K562 (cell line): Measurements from ENCODE around the gene KCNK2. TPM values are rescaled to one million over a fixed set of nuclear protein-coding genes. Genes with fewer than 3 reads are reported as not detected.

ENCODE experiments used
- ATAC-seq: fragments of 200-7000 bp; cut with Tn5 transposase; 3 replicates; pipeline ENCODE4 v1.9.1; 2020; ENCODE audit warnings: moderate library complexity
- BruUV-seq: library from RNA; stranded (reverse); fragments of 400-500 nt; replicated peaks from 2 replicates; lab custom pipeline; 2021; lab: Mats Ljungman, UMichigan
- CTCF ChIA-PET: fragments of 300-600 bp; formaldehyde crosslinking; extraction: SDS; loops from one replicate; lab custom pipeline; 2021; ENCODE audit warnings: low intra/inter-chr PET ratio; lab: Yijun Ruan, JAX
- POLR2A ChIA-PET: fragments of 300-600, 350-650 bp; sonication (Branson Sonifier 250); formaldehyde crosslinking; extraction: SDS; loops from one replicate; lab custom pipeline; 2021; ENCODE audit warnings: antibody characterized with exemption, inconsistent platforms; lab: Yijun Ruan, JAX
- DNase-seq, 4 experiments: peaks; one replicate each; pipeline versions ENCODE4 v3.0.0 to v3.0.0-alpha.2; 2011 to 2018; ENCODE audit warnings: low spot score in 3 of 4, mixed read lengths in 3 of 4; ENCODE audit errors: extremely low read depth in 1 of 4
- FAIRE-seq: peaks from 2 replicates; lab custom pipeline; 2011; peaks lifted over from hg19 to GRCh38; lab: Jason Lieb, UNC
- H2AFZ ChIP-seq: 2 replicates; pipeline ENCODE4 v1.6.0; 2011; ENCODE audit warnings: low read depth, low read length, control low read depth, inconsistent platforms
- H3K27ac ChIP-seq: fragments of 200-600 bp; 3 replicates; pipeline ENCODE4 v1.8.0; 2011; ENCODE audit warnings: low read depth, mild to moderate bottlenecking, control low read depth, inconsistent platforms, low read length, moderate library complexity, mixed read lengths; ENCODE audit errors: extremely low read depth
- H3K27me3 ChIP-seq, 2 experiments: fragments of 300-600 bp in 1 of 2; 2 replicates in 1 of 2; 3 replicates in 1 of 2; pipeline versions ENCODE4 v1.6.0 to v1.8.0; 2011; ENCODE audit warnings: inconsistent platforms in 2 of 2, low read length in 2 of 2, mild to moderate bottlenecking in 1 of 2, mixed read lengths in 1 of 2, moderate library complexity in 1 of 2; ENCODE audit not compliant: control insufficient read depth in 2 of 2, insufficient read depth in 2 of 2
- H3K36me3 ChIP-seq: fragments of 300-600 bp; 3 replicates; pipeline ENCODE4 v1.8.0; 2011; ENCODE audit warnings: mild to moderate bottlenecking, low read length, inconsistent platforms; ENCODE audit not compliant: control insufficient read depth, insufficient read depth
- H3K4me1 ChIP-seq, 2 experiments: fragments of 200-600 bp in 1 of 2; replicated peaks in 1 of 2; 2 replicates in 1 of 2; 3 replicates in 1 of 2; pipeline versions ENCODE4 v1.5.1 to v1.8.0; 2011; ENCODE audit warnings: inconsistent platforms in 2 of 2, low read length in 2 of 2, mild to moderate bottlenecking in 1 of 2, mixed read lengths in 1 of 2, moderate library complexity in 1 of 2; ENCODE audit not compliant: control insufficient read depth in 2 of 2, insufficient read depth in 2 of 2
- H3K4me2 ChIP-seq: 2 replicates; pipeline ENCODE4 v1.6.1; 2011; ENCODE audit warnings: low read length, control low read depth, inconsistent platforms, mixed read lengths; ENCODE audit not compliant: insufficient read depth
- H3K4me3 ChIP-seq: fragments of 200-600 bp; sonication (generic), shearing (Covaris generic); 2 replicates; pipeline ENCODE4 v1.5.1; 2016; ENCODE audit warnings: control low read depth, inconsistent platforms
- H3K79me2 ChIP-seq: fragments of 200-600 bp; 3 replicates; pipeline ENCODE4 v1.8.0; 2011; ENCODE audit warnings: low read length, inconsistent platforms; ENCODE audit not compliant: control insufficient read depth, insufficient read depth
- H3K9ac ChIP-seq, 2 experiments: 2 replicates each; pipeline versions ENCODE4 v1.6.0 to v1.6.1; 2011; ENCODE audit warnings: low read depth in 2 of 2, low read length in 2 of 2, control low read depth in 1 of 2, inconsistent platforms in 1 of 2, mild to moderate bottlenecking in 1 of 2, mixed read lengths in 1 of 2; ENCODE audit not compliant: insufficient read depth in 1 of 2
- H3K9me1 ChIP-seq: one replicate; pipeline ENCODE4 v1.6.0; 2011; ENCODE audit warnings: inconsistent platforms, mild to moderate bottlenecking, low read length, moderate library complexity; ENCODE audit not compliant: control insufficient read depth, insufficient read depth
- H3K9me3 ChIP-seq: replicated peaks from 2 replicates; pipeline ENCODE4 v1.5.1; 2011; ENCODE audit warnings: low read depth, low read length, inconsistent platforms; ENCODE audit not compliant: control insufficient read depth, insufficient read depth
- H4K20me1 ChIP-seq: replicated peaks from 2 replicates; pipeline ENCODE4 v1.6.1; 2011; ENCODE audit warnings: low read length, inconsistent platforms, mixed read lengths; ENCODE audit not compliant: control insufficient read depth, insufficient read depth
- CEBPG ChIP-seq, 3 experiments: fragments of 200-800 bp in 1 of 3; sonication (Bioruptor generic) in 1 of 3; sonication (generic) in 1 of 3; formaldehyde crosslinking in 1 of 3; IDR thresholded peaks in 2 of 3; conservative IDR thresholded peaks in 1 of 3; 2 replicates each; pipeline versions ENCODE4 v1.6.1 to v1.8.0; 2016 to 2022; ENCODE audit warnings: missing compliant biosample characterization in 2 of 3, missing genetic modification characterization in 2 of 3, mild to moderate bottlenecking in 1 of 3, missing genetic modification reagents in 1 of 3
- E2F8 ChIP-seq: fragments of 450-650 bp; IDR thresholded peaks from 2 replicates; pipeline ENCODE4 v1.7.1; 2018; ENCODE audit warnings: mild to moderate bottlenecking, low read depth; ENCODE audit not compliant: partially characterized antibody
- KDM4B ChIP-seq, 2 experiments: fragments of 450-650 bp in 1 of 2; sonication (generic) in 1 of 2; IDR thresholded peaks; 2 replicates each; pipeline ENCODE4 v1.6.1; 2016 to 2017; ENCODE audit warnings: borderline replicate concordance in 2 of 2, antibody characterized with exemption in 1 of 2, low read depth in 1 of 2, mild to moderate bottlenecking in 1 of 2
- WGBS: fragments of 100-300 bp; shearing (Covaris generic); methylation state at CpG from one replicate; pipeline ENCODE4 v1.1.6; 2016; ENCODE audit warnings: low coverage, mixed read lengths; ENCODE audit not compliant: insufficient coverage; ENCODE audit errors: missing lambda C conversion rate; 5-methylcytosine and 5-hydroxymethylcytosine counted together
- in situ Hi-C: fragments of 300-500 bp; cut with MboI; formaldehyde crosslinking; loops from 4 replicates; pipeline ENCODE4 v1.15.0; 2018; ENCODE audit warnings: inconsistent platforms, mixed read lengths
- intact Hi-C: fragments of 100-400 bp; cut with micrococcal nuclease; formaldehyde crosslinking; loops from 2 replicates; pipeline ENCODE4 v1.14.2; 2022
- polyA plus RNA-seq, 8 experiments: library from polyadenylated mRNA; depleted of rRNA in 4 of 8; stranded (reverse) in 5 of 8; unstranded in 3 of 8; fragments of >200 nt; fragmentation: Nextera tagmentation in 2 of 8; fragmentation: Illumina TruSeq in 1 of 8; extraction: Ambion mirVana in 2 of 8; extraction: Trizol in 1 of 8; gene quantifications; 2 replicates each; pipeline versions ENCODE4 v1.2.1 to v1.2.3, GENCODE V29; 2011 to 2014; ENCODE audit warnings: inconsistent platforms in 1 of 8, missing spikeins in 1 of 8
- total RNA-seq, 7 experiments: library from RNA; depleted of rRNA in 6 of 7; stranded (reverse); fragments of >200 nt in 6 of 7; fragmentation: Illumina TruSeq in 2 of 7; extraction: Trizol in 2 of 7; gene quantifications; 2 replicates each; pipeline versions ENCODE4 v1.2.1 to v1.2.3, GENCODE V29; 2011 to 2021; ENCODE audit warnings: low replicate concordance in 1 of 7

Gene KCNK2
- total and polyA plus RNA-seq, 9 of the 15 experiments (the other 6 are each of a cell fraction or from before 2014, with no cell fraction given) = 0.04 to 0.13 (median 0.05) TPM; not detected in 3

- in situ Hi-C loops = no loop called here
- Histone ChIP-seq H3K9me1 (no peaks in the 10 kb centered on the region), H3K36me3 (no peaks in the 10 kb centered on the region), H3K4me3 (no peak overlapping the region), H3K4me2 (no peak overlapping the region), H3K9ac (no peak overlapping the region), H3K9me3 (no peaks in the 10 kb centered on the region), H2AFZ (no peak overlapping the region), H3K79me2 (no peaks in the 10 kb centered on the region), H3K27me3 (no peaks in the 10 kb centered on the region), H4K20me1 (no peaks in the 10 kb centered on the region), H3K27ac (no peak overlapping the region), H3K4me1 (no peaks in the 10 kb centered on the region)
- no peak for FAIRE-seq
- DNase-seq = no peak
- ChIA-PET POLR2A (interaction anchor here (1.3 kb wide), 1 partner anchor 13 kb away, joined by 3 read pairs; no protein-coding TSS in a partner anchor), CTCF (no interaction called here)
- WGBS = 5% methylated on average over 3 of the region's 3 CpGs
- intact Hi-C loops = no loop called here
- BruUV-seq = no TSS peak
- TF ChIP-seq KDM4B (IDR thresholded peaks at IDR 0.05; ENCODE audit: borderline replicate concordance in 2 of 2, low read depth in 1 of 2) (no peak), CEBPG (CRISPR knock-in tag; IDR thresholded peaks at IDR 0.05) (no peak), CEBPG (tag; conservative IDR thresholded peaks at IDR 0.05 in 1 of 2, IDR thresholded peaks at IDR 0.05 in 1 of 2) (peak in 1 of 2 experiments; percentile 29; a peak in 1 of 4 replicates), E2F8 (no peak)
- no peak for ATAC-seq
These were observed 19.0 kb downstream of the KCNK2 start for GRCh38 chr1:215101511-215101910.
